Epidermal melanocyte (primary cell): ENCODE results near the gene DHRS3.

Experiments
- DNase-seq: peaks from one replicate; pipeline ENCODE4 v3.0.0; 2011; ENCODE audit warnings: low spot score; ENCODE audit not compliant: insufficient read length

DHRS3 gene

DNA sequence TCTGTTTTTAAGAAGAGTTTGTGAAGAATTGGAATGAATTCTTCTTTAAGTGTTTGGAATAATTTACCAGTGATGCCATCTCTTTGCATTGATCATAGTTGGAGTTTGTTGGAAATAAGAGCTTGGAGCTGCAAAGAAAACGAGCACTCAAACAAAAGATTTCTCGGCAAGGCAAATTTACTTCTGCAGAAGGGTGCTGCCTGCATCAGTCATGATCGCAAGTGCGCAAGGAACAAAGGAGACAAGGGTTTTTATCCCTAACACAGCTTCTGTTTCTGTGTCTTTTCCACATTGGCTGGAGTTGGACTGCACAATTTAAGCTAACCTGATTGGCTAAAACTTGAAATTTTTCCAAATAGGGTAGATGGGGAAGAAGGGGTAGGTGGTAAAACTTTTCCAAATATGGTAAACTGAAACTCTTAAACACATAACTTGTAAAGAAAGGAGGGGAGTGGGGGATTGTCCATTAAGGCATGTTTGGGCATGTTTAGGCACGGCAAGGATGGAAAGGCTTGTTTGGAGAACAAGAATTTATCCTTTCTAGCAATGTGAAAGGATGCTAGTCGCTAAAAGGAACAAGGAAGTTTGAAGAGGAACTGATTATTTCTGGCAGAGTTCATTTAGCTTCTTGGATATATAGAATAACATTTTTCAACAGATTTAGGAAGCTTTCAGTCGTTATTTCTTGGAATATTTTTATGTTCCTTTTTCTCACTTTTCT lies 22.4 kb upstream of the DHRS3 start:
- no peak for DNase-seq

GRCh38 chr1:12637693-12638092 lies 19.7 kb upstream of the DHRS3 start:
- no peak for DNase-seq

- no peak for DNase-seq
Observed at GRCh38 chr1:12636098-12636950, 18.3 kb upstream of the DHRS3 start.

GRCh38 chr1:12634696-12635202 lies 16.7 kb upstream of the DHRS3 start:
- no peak for DNase-seq

DNA sequence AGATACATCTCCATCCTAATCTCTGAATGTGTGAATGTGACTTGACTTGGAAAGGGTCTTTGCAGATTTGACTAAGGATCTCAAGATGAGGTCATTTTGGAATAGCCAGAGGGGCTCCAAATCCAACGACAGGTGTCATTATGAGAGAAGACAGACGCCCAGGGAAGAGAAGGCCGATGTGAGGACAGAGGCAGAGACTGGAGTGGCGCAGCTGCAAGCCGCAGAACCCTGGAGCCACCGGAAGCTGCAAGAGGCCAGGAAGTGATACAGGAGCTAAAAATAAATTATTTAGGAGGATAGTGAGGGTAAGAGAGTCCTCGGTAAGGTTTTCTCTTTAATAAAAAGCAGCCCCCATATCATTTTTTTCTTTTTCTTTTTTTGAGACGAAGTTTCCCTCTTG lies 16.1 kb upstream of the DHRS3 start:
- DNase-seq = no peak

DNA sequence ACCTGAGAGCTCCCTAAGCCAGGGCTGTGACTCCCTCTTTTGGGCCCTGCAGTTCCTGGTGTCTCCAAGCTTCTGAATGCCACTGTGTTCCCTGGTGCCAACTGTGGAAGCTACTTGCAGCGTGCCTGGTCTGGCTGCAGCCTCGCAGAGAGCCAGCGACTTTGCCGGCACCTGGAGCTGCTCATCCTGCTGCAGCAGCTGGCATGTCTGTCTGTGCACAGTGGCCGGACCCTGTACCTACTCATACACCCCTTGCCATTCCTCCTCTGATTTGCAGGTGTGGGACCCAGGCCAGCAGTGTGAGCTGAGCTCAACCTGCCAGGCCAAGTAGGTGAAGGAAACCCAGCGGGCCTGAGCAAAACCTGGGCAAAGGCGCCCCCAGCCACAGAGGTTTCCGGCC lies 13.6 kb upstream of the DHRS3 start:
- no peak for DNase-seq

GRCh38 chr1:12630946-12631530 lies 13.0 kb upstream of the DHRS3 start:
- no peak for DNase-seq

DNA sequence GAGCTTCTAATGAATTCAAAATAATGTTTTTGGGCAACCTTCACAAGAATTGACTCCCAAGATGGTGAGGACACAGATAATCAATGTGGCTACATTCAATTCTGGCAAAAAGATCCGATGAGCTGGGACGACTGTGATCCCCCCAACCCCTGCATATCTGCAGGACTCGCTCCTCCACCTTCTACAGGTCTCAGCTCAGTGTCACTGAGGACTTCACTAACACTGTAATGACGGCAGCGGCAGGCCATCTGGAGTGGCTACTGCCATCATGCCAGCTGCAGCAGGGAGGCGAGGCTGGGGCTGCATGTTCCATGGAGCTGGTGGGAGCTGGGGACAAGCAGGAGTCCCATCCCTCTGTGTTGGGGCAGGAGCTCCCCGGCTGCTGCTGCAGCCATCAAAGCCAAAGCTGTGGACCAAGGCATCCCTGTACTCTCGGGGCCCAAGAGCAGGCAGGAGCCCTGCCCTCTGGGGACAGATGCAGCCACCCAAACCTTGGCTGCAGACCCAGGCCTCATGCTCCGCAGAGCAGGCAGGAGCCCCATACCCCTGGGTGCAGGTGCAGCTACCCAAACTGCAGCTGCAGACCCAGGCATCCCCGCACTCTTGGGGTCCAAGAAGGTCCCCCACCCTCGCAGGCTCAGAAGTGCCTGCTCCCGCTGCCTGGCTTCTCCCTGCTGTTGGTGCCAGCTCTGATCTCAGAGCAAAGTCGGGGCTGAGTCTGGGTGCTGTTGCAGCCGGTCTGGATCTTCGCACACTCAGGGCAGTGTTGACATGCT lies 12.2 kb upstream of the DHRS3 start:
- DNase-seq = no peak

DNA sequence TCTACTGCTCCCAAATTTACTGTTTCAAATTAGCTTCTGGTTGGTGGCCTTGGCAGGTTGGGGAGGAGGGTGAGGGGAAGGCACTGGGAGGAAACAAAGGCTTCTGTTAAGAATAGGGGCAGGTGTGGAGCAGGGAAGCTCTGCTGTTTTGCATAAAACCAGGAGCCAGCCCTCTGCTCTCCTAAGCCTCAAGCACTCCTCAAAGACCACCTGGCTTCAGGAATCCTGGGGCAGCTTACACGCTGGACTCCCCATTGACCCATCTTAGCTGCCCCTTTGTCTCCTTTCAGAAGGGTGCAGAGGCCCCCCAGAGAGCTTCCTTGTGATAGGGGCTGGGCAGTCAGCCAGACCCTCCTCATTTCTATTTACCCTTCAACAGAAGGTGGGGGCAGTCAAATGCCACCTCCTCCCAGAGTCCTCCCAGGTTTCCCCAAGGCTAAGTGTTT lies 11.5 kb upstream of the DHRS3 start:
- no peak for DNase-seq

GRCh38 chr1:12627296-12627695 lies 9.3 kb upstream of the DHRS3 start:
- DNase-seq = no peak

GRCh38 chr1:12626888-12627287 lies 8.9 kb upstream of the DHRS3 start:
- no peak for DNase-seq

DNA sequence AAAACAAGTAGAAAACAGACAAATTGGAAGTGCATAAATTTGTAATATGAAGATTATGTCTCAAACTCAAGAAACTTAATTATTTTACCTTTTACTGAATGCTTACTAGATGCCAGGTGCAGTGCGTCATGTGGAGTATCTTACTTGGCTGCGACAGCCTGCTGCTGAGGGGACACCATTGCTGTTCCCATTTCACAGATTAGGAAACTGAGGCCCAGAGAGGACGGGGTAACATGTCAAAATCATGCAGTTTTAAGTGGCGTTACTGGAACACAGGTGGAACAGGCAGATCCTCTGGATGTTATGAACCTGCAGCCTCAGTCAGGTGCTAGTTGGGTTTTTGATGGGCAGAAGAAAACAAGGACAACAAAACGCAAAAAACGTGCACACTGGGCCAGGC lies 7.3 kb upstream of the DHRS3 start:
- DNase-seq = no peak

- DNase-seq = no peak
Observed at GRCh38 chr1:12622506-12622905, 4.5 kb upstream of the DHRS3 start.

DNA sequence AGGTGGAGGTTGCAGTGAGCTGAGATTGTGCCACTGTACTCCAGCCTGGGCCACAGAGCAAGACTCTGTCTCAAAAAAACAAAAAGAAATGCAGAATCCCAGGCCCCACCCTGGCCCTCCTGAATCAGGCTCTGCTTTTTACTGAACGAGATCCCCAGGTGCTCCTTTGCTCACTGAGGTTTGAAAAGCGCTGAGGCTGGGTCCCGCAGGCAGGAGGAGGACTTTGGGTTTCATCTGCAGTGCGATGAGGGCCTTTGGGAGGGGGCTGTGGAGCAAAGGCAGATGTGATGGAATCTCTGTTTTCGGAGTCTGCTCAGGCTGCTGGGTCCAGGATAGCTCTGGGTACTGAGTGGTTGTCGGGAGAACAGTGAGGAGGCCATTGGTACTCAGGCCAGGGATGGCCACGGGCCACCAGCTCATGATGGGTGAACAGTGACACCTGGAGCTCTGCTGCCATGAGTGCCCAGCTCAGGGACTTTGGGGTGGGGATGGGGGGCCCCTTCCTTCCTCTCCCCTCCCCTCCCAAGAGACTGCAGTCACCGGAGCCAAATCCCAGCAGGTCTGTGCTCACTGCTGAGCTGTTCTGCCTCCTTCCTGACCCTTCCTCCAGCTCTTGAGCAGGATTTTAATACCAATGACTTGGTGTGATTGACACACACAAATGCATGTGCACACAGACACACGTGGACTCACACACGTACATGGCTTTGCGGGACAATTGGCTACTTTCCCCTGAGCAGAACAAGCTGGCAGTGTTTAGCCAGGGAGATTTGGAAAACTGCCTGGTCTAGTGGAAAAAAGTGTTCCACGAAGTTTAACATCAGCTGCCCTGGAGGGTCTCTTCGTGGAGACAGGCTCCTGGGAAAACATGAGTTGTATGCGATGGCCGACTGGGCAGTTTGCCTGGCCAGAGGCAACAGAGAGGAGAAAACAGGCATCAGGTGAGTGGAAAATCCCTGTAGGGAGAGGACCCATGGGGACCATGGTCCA lies 3.6 kb upstream of the DHRS3 start:
- DNase-seq = no peak

DNA sequence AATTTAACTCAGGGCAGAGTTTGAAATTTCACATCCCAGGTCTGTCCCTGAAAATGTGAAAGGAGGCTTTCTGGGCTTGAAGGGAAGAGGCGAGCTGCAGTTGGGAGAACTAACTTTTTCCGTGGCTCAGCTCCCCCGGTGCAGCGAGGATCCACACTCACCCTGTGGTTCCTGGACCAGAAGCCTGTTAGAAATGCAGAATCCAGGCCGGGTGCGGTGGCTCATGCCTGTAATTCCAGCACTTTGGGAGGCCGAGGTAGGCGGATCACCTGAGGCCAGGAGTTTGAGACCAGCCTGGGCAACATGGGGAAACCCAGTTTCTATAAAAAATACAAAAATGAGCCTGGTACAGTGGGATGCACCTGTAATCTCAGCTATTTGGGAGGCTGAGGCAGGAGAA lies 2.9 kb upstream of the DHRS3 start:
- DNase-seq = no peak

GRCh38 chr1:12620488-12620865 lies 2.5 kb upstream of the DHRS3 start:
- DNase-seq = no peak

- DNase-seq = peak; percentile 69
Observed at GRCh38 chr1:12619792-12620487, 1.9 kb upstream of the DHRS3 start.

DNA sequence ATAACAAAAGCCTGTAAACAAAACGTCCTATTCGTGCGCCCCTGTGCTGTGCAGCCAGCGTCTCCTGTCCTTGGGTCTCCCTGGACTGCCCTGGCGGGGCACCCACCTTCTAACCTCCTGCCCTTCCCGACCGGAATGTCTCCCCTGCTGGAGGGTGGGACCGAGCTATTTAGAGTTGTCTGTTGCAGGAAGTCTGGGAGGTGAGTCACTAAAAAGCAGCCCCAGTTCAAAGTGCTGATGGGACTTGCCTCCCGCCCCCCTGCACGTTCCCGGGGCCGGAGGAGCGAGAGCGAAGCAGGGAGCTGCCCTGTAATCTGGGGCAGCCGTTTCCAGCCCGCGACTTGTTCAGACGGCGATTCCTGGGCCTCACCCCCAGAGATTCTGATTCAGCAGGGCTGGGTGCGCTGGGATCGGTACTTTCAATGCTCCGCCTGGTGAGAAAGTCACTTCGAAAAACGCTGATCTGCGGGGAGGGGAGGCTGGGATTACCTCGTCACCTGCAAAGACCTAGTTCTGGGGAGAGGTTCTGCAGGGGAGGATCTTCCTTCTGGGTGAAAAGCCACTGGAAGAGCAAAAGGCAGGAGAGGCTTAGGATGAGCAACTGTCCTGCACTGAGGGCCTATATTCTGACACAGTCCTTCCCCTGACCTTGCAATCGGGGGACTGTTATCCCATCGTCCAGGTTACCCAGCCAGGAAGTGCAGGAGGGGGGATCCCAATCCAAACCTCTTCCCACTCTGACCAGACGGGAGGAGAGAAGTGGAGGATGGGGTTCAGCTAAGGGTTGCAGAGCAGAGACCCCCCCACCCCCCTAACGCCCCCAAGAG lies 1.2 kb upstream of the DHRS3 start:
- no peak for DNase-seq

DNA sequence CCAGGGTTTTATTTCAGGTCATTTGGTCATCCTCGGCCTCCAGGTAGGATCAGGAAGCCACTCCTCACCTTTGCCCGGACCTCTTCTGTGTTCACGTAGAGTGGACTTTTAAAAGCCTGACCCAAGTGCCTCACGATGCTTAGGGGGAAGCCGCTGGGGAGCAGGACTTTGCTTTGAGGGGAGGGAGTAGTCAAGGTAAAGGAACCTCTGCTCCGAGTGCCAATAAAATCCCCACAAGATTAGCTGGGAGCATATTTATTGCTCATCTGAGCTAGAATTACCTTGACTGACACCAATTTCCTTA lies 603 bp upstream of the DHRS3 start:
- no peak for DNase-seq
